Natural killer cell (primary cell): ENCODE measurements around the gene DNAH1. TPM values are rescaled to one million over a fixed set of nuclear protein-coding genes. Genes with fewer than 3 reads are reported as not detected.

Experiments used
- ATAC-seq, 3 donors: fragments of 150-1000 bp in 2 of 3; fragments of 200-7000 bp in 1 of 3; cut with Tn5 transposase; 1 replicate in 1 of 3; 2 replicates in 2 of 3; pipeline ENCODE4 v1.10.0; 2021; ENCODE audit warnings: mild to moderate bottlenecking in 2 of 3, moderate library complexity in 2 of 3
- DNase-seq, 2 donors: peaks; one replicate each; pipeline versions ENCODE4 v3.0.0 to v3.0.0-alpha.2; 2013 to 2021; ENCODE audit warnings: mixed read lengths in 1 of 2
- H3K27ac ChIP-seq: one replicate; pipeline ENCODE4 v1.5.1; 2013; ENCODE audit warnings: mild to moderate bottlenecking, low read length
- H3K27me3 ChIP-seq: one replicate; pipeline ENCODE4 v1.6.1; 2013; ENCODE audit warnings: low read length; ENCODE audit not compliant: control insufficient read depth, insufficient read depth
- H3K36me3 ChIP-seq: one replicate; pipeline ENCODE4 v1.6.1; 2013; ENCODE audit warnings: low read length; ENCODE audit not compliant: control insufficient read depth, insufficient read depth
- H3K4me1 ChIP-seq: one replicate; pipeline ENCODE4 v1.6.1; 2013; ENCODE audit warnings: low read length; ENCODE audit not compliant: control insufficient read depth, insufficient read depth
- H3K4me3 ChIP-seq: one replicate; pipeline ENCODE4 v1.5.1; 2013; ENCODE audit warnings: low read length
- H3K9me3 ChIP-seq: one replicate; pipeline ENCODE4 v1.6.1; 2013; ENCODE audit warnings: low read length; ENCODE audit not compliant: control insufficient read depth, insufficient read depth
- H3K27ac Mint-ChIP-seq, 2 donors: one replicate each; pipeline ENCODE4 v1.8.0; 2022; ENCODE audit warnings: mild to moderate bottlenecking in 2 of 2, mixed read lengths in 2 of 2, moderate library complexity in 1 of 2
- H3K27me3 Mint-ChIP-seq, 2 donors: one replicate each; pipeline ENCODE4 v1.8.0; 2022; ENCODE audit warnings: low read depth in 2 of 2, mixed read lengths in 2 of 2
- H3K36me3 Mint-ChIP-seq: one replicate; pipeline ENCODE4 v1.8.0; 2022; ENCODE audit warnings: mixed read lengths
- H3K4me1 Mint-ChIP-seq, 2 donors: one replicate each; pipeline ENCODE4 v1.8.0; 2022; ENCODE audit warnings: mixed read lengths in 2 of 2
- H3K4me3 Mint-ChIP-seq: one replicate; pipeline ENCODE4 v1.8.0; 2022; ENCODE audit warnings: mild to moderate bottlenecking, moderate library complexity, mixed read lengths
- H3K9me3 Mint-ChIP-seq, 2 donors: one replicate each; pipeline ENCODE4 v1.8.0; 2022; ENCODE audit warnings: mixed read lengths in 2 of 2
- CTCF ChIP-seq: fragments of 200-600 bp; IDR thresholded peaks from one replicate; pipeline ENCODE4 v1.8.0; 2022; ENCODE audit warnings: antibody characterized with exemption
- whole genome bisulfite sequencing: methylation state at CpG from one replicate; pipeline ENCODE4 v1.1.7; 2013; ENCODE audit warnings: missing lambda C conversion rate; ENCODE audit not compliant: insufficient coverage; 5-methylcytosine and 5-hydroxymethylcytosine counted together
- intact Hi-C: fragments of 100-400 bp; cut with micrococcal nuclease; formaldehyde crosslinking; loops from one replicate; pipeline ENCODE4 v1.14.2; 2022
- total RNA-seq, 4 donors: library from RNA; stranded (reverse); fragments of 120-200 nt in 1 of 4; gene quantifications; one replicate each; pipeline versions ENCODE4 v1.2.3 to v1.2.4, GENCODE V29; 2013 to 2022

The DNAH1 gene
- total RNA-seq, 3 donors from 2014 or later (not counting 1 experiment from before 2014, with no cell fraction given): 72.3 to 81.7 (median 74.2) TPM

- WGBS: 89% methylated on average over 6 of the region's 6 CpGs
- intact Hi-C loops: no loop called here
These were observed 121.9 kb downstream of the DNAH1 start for GRCh38 chr3:52438104-52438376.

GRCh38 chr3:52438579-52439425 is 122.7 kb downstream of the DNAH1 start:
- H3K27ac ChIP-seq: no peak overlapping the region
- H3K27ac Mint-ChIP-seq: no peak overlapping the region
- no peaks in the 10 kb centered on the region for H3K4me1 Mint-ChIP-seq
- no peak for TF ChIP-seq CTCF
- no peaks in the 10 kb centered on the region for H3K27me3 Mint-ChIP-seq
- H3K27me3 ChIP-seq: no peaks in the 10 kb centered on the region
- ATAC-seq (no peak), DNase-seq (no peak)
- no peaks in the 10 kb centered on the region for H3K36me3 ChIP-seq
- no peak overlapping the region for H3K4me3 Mint-ChIP-seq
- no peaks in the 10 kb centered on the region for H3K36me3 Mint-ChIP-seq
- H3K4me1 ChIP-seq: no peaks in the 10 kb centered on the region
- no peak overlapping the region for H3K4me3 ChIP-seq
- intact Hi-C loops: no loop called here
- WGBS: 91% methylated on average over 9 of the region's 9 CpGs
- no peaks in the 10 kb centered on the region for H3K9me3 ChIP-seq
- H3K9me3 Mint-ChIP-seq: no peaks in the 10 kb centered on the region

More at GRCh38 chr3:52438104-52438376, 121.9 kb downstream of the DNAH1 start:
- ATAC-seq: no peak
- no peaks in the 10 kb centered on the region for H3K27me3 ChIP-seq
- H3K27ac Mint-ChIP-seq: no peak overlapping the region
- H3K4me1 ChIP-seq: no peaks in the 10 kb centered on the region
- no peaks in the 10 kb centered on the region for H3K9me3 ChIP-seq
- H3K27me3 Mint-ChIP-seq: no peaks in the 10 kb centered on the region
- H3K36me3 ChIP-seq: no peaks in the 10 kb centered on the region
- no peaks in the 10 kb centered on the region for H3K9me3 Mint-ChIP-seq
- H3K36me3 Mint-ChIP-seq: no peaks in the 10 kb centered on the region
- no peak overlapping the region for H3K27ac ChIP-seq
- no peak for DNase-seq
- no peaks in the 10 kb centered on the region for H3K4me1 Mint-ChIP-seq
- no peak overlapping the region for H3K4me3 Mint-ChIP-seq
- no peak overlapping the region for H3K4me3 ChIP-seq
- TF ChIP-seq CTCF: no peak

GRCh38 chr3:52439426-52440248 is 123.5 kb downstream of the DNAH1 start:
- H3K4me1 ChIP-seq: peaks cover under 1% of the 10 kb centered on the region
- H3K4me1 Mint-ChIP-seq: no peaks in the 10 kb centered on the region
- ATAC-seq: no peak
- WGBS: 87% methylated on average over 16 of the region's 16 CpGs
- H3K27ac ChIP-seq: no peak overlapping the region
- H3K9me3 ChIP-seq: no peaks in the 10 kb centered on the region
- H3K27me3 Mint-ChIP-seq: no peaks in the 10 kb centered on the region
- H3K4me3 Mint-ChIP-seq: no peak overlapping the region
- no peaks in the 10 kb centered on the region for H3K9me3 Mint-ChIP-seq
- H3K4me3 ChIP-seq: no peak overlapping the region
- intact Hi-C loops: no loop called here
- TF ChIP-seq CTCF: no peak
- no peak for DNase-seq
- H3K36me3 Mint-ChIP-seq: no peaks in the 10 kb centered on the region
- H3K27me3 ChIP-seq: no peaks in the 10 kb centered on the region
- no peak overlapping the region for H3K27ac Mint-ChIP-seq
- no peaks in the 10 kb centered on the region for H3K36me3 ChIP-seq
